CD4-positive, alpha-beta T cell (primary cell): Measurements from ENCODE around the gene ASB15. TPM values are rescaled to one million over a fixed set of nuclear protein-coding genes. Genes with fewer than 3 reads are reported as not detected.

Experiments
- ATAC-seq: fragments of 200-7000 bp; cut with Tn5 transposase; one replicate; pipeline ENCODE4 v1.10.0; 2022; ENCODE audit warnings: mild to moderate bottlenecking; ENCODE audit not compliant: poor library complexity
- CTCF ChIA-PET: fragments of 350-600 bp; sonication (Branson Sonifier 250); formaldehyde crosslinking; loops from one replicate; lab custom pipeline; 2021; ENCODE audit warnings: antibody characterized with exemption, inconsistent platforms; lab: Charles Lee
- POLR2A ChIA-PET: fragments of 350-600 bp; sonication (Branson Sonifier 250); formaldehyde crosslinking; loops from one replicate; lab custom pipeline; 2021; ENCODE audit warnings: antibody characterized with exemption, inconsistent platforms; lab: Charles Lee
- DNase-seq, 14 experiments: peaks; one replicate each; pipeline ENCODE4 v3.0.0-alpha.2; 2013 to 2020; ENCODE audit warnings: mixed read lengths in 2 of 14
- H3K27ac ChIP-seq, 2 donors: one replicate each; pipeline versions ENCODE4 v1.5.1 to v1.7.0; 2013; ENCODE audit warnings: low read length in 2 of 2, low read depth in 1 of 2, mild to moderate bottlenecking in 1 of 2
- H3K27me3 ChIP-seq, 2 experiments: 1 replicate in 1 of 2; 2 replicates in 1 of 2; pipeline versions ENCODE4 v1.6.1 to v1.7.0; 2013; ENCODE audit warnings: low read length in 2 of 2, control low read depth in 1 of 2, mild to moderate bottlenecking in 1 of 2, moderate library complexity in 1 of 2; ENCODE audit not compliant: insufficient read depth in 2 of 2, control insufficient read depth in 1 of 2
- H3K36me3 ChIP-seq: one replicate; pipeline ENCODE4 v1.6.1; 2013; ENCODE audit warnings: low read length, control low read depth; ENCODE audit not compliant: insufficient read depth
- H3K4me1 ChIP-seq: one replicate; pipeline ENCODE4 v1.6.1; 2013; ENCODE audit warnings: low read length, control low read depth; ENCODE audit not compliant: insufficient read depth
- H3K4me3 ChIP-seq: one replicate; pipeline ENCODE4 v1.5.1; 2013; ENCODE audit warnings: mild to moderate bottlenecking, low read length, moderate library complexity
- H3K9me3 ChIP-seq, 2 experiments: 1 replicate in 1 of 2; 2 replicates in 1 of 2; pipeline versions ENCODE4 v1.6.1 to v1.7.0; 2013; ENCODE audit warnings: low read length in 2 of 2, mild to moderate bottlenecking in 2 of 2, control low read depth in 1 of 2, moderate library complexity in 1 of 2; ENCODE audit not compliant: control insufficient read depth in 1 of 2, insufficient read depth in 1 of 2
- H3K27ac Mint-ChIP-seq: one replicate; pipeline ENCODE4 v1.8.0; 2020; ENCODE audit warnings: mixed read lengths
- H3K27me3 Mint-ChIP-seq: one replicate; pipeline ENCODE4 v1.8.0; 2021; ENCODE audit warnings: mixed read lengths
- H3K36me3 Mint-ChIP-seq: one replicate; pipeline ENCODE4 v1.8.0; 2021; ENCODE audit warnings: low read depth, mixed read lengths
- H3K4me1 Mint-ChIP-seq: one replicate; pipeline ENCODE4 v1.8.0; 2021; ENCODE audit warnings: low read depth, mixed read lengths
- H3K4me3 Mint-ChIP-seq: one replicate; pipeline ENCODE4 v1.8.0; 2020; ENCODE audit warnings: mild to moderate bottlenecking, mixed read lengths
- H3K9me3 Mint-ChIP-seq: one replicate; pipeline ENCODE4 v1.8.0; 2020; ENCODE audit warnings: mixed read lengths
- intact Hi-C, 2 experiments: fragments of 100-400 bp; cut with DNase I in 1 of 2; cut with micrococcal nuclease in 1 of 2; formaldehyde crosslinking; loops; one replicate each; pipeline versions ENCODE4 v1.15.1 to v1.9.0; 2023 to 2025; cut with DNase I, micrococcal nuclease
- total RNA-seq, 174 experiments: library from RNA in 2 of 174; stranded (reverse) in 2 of 174; gene quantifications; one replicate each; pipeline ENCODE4 v1.2.3 and lab custom pipeline; 2021 to 2026
- TF ChIP-seq, protein P1 (sequence below): fragments of 200-600 bp; IDR thresholded peaks from one replicate; pipeline ENCODE4 v1.8.0; 2022; ENCODE audit warnings: antibody characterized with exemption, mild to moderate bottlenecking

ASB15 gene
- total RNA-seq, 2 experiments from 2014 or later: not detected

DNA sequence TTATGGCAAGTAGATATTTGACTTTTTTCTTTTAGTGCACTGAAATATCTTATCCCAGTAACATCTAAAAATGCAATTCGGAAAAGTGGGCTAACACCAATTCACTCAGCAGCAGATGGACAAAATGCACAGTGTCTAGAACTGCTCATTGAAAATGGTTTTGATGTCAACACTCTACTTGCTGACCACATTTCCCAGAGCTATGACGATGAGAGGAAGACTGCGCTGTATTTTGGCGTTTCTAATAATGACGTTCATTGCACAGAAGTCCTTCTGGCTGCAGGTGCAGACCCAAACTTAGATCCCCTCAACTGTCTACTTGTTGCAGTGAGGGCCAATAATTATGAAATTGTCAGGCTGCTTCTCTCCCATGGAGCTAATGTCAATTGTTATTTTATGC is 27.2 kb downstream of the ASB15 start:
- no peak overlapping the region for H3K27ac Mint-ChIP-seq
- H3K36me3 Mint-ChIP-seq: no peaks in the 10 kb centered on the region
- no peak overlapping the region for H3K27ac ChIP-seq
- ChIA-PET POLR2A (no interaction called here), CTCF (no interaction called here)
- H3K36me3 ChIP-seq: no peaks in the 10 kb centered on the region
- no peaks in the 10 kb centered on the region for H3K27me3 ChIP-seq
- no peaks in the 10 kb centered on the region for H3K4me1 Mint-ChIP-seq
- no peak overlapping the region for H3K4me3 Mint-ChIP-seq
- ATAC-seq (no peak), DNase-seq (no peak)
- H3K4me1 ChIP-seq: no peaks in the 10 kb centered on the region
- no peaks in the 10 kb centered on the region for H3K27me3 Mint-ChIP-seq
- no peaks in the 10 kb centered on the region for H3K9me3 Mint-ChIP-seq
- H3K4me3 ChIP-seq: no peak overlapping the region
- intact Hi-C loops: no loop called here
- no peaks in the 10 kb centered on the region for H3K9me3 ChIP-seq
- TF ChIP-seq, protein P1, sequence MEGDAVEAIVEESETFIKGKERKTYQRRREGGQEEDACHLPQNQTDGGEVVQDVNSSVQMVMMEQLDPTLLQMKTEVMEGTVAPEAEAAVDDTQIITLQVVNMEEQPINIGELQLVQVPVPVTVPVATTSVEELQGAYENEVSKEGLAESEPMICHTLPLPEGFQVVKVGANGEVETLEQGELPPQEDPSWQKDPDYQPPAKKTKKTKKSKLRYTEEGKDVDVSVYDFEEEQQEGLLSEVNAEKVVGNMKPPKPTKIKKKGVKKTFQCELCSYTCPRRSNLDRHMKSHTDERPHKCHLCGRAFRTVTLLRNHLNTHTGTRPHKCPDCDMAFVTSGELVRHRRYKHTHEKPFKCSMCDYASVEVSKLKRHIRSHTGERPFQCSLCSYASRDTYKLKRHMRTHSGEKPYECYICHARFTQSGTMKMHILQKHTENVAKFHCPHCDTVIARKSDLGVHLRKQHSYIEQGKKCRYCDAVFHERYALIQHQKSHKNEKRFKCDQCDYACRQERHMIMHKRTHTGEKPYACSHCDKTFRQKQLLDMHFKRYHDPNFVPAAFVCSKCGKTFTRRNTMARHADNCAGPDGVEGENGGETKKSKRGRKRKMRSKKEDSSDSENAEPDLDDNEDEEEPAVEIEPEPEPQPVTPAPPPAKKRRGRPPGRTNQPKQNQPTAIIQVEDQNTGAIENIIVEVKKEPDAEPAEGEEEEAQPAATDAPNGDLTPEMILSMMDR: no peak

DNA sequence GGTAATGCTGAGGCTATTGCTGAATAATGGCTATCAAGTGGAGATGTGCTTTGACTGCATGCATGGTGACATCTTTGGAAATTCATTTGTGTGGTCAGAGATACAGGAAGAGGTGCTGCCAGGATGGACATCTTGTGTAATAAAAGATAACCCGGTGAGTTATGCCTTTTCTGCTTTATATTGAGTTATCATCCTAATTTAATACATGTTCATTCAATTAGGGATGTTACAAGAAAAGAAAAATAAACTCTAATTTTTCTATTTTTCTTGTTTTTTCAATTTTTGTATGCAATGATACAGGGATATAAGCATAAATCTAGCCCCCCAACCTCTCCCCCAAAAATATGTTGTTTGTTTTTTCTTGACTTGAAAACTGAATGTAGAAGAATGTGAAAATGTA is 27.7 kb downstream of the ASB15 start:
- H3K9me3 ChIP-seq: no peaks in the 10 kb centered on the region
- Mint-ChIP-seq H3K27ac (no peak overlapping the region), H3K4me1 (no peaks in the 10 kb centered on the region), H3K36me3 (no peaks in the 10 kb centered on the region), H3K9me3 (no peaks in the 10 kb centered on the region), H3K4me3 (no peak overlapping the region), H3K27me3 (no peaks in the 10 kb centered on the region)
- no peak for DNase-seq
- H3K27ac ChIP-seq: no peak overlapping the region
- TF ChIP-seq, protein P1: no peak
- ChIA-PET CTCF (no interaction called here), POLR2A (no interaction called here)
- no peaks in the 10 kb centered on the region for H3K4me1 ChIP-seq
- no peak for ATAC-seq
- H3K4me3 ChIP-seq: no peak overlapping the region
- H3K36me3 ChIP-seq: no peaks in the 10 kb centered on the region
- intact Hi-C loops: no loop called here
- no peaks in the 10 kb centered on the region for H3K27me3 ChIP-seq

DNA sequence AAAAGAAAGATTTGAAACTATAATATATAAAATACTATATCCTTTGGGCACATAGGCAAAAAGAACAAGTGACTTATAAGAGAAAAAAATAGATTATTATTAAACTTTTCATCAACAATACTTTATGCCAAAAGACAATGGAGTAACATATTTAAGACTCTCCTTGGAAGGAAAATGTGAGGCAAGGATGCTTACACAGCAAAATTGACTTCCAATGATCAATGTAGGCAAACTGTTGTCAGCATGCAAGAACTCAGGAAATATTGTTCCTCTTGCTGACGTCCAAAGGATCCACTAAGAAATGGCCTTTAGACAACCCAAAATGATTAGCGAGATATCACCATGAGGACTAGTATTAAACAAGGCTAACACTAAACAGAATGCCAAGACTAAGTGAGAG is 31.2 kb downstream of the ASB15 start:
- CTCF ChIA-PET: no interaction called here

More for the DNA sequence above, 31.2 kb downstream of the ASB15 start:
- Histone ChIP-seq H3K9me3 (no peaks in the 10 kb centered on the region), H3K4me3 (no peak overlapping the region), H3K27ac (no peak overlapping the region), H3K4me1 (no peaks in the 10 kb centered on the region), H3K27me3 (peaks cover 0 to 8% of the 10 kb centered on the region in 2 experiments), H3K36me3 (no peaks in the 10 kb centered on the region)
- DNase-seq (no peak), ATAC-seq (no peak)
- H3K27me3 Mint-ChIP-seq: peaks cover 14% of the 10 kb centered on the region
- no peak overlapping the region for H3K27ac Mint-ChIP-seq
- TF ChIP-seq, protein P1: no peak
- intact Hi-C loops: no loop called here
- no peaks in the 10 kb centered on the region for H3K36me3 Mint-ChIP-seq
- POLR2A ChIA-PET: no interaction called here
- H3K4me1 Mint-ChIP-seq: no peaks in the 10 kb centered on the region
- no peak overlapping the region for H3K4me3 Mint-ChIP-seq
- no peaks in the 10 kb centered on the region for H3K9me3 Mint-ChIP-seq
